Hepatocyte (in vitro differentiated cells): ENCODE measurements around the gene F8A1. TPM values are rescaled to one million over a fixed set of nuclear protein-coding genes. Genes with fewer than 3 reads are reported as not detected.
"Not testable (repeated sequence)": the region's sequence is repeated elsewhere in the genome, so short reads cannot be mapped to it uniquely, and the experiment has no call there.

Experiments
- DNase-seq: peaks from one replicate; pipeline ENCODE4 v3.0.0-alpha.2; 2016; ENCODE audit warnings: low spot score
- H2AFZ ChIP-seq: fragments of 200-600 bp; sonication (generic); 2 replicates; pipeline ENCODE4 v1.6.0; 2016; ENCODE audit warnings: antibody characterized with exemption, mild to moderate bottlenecking
- H3K27ac ChIP-seq: fragments of 200-600 bp; sonication (generic); 2 replicates; pipeline ENCODE4 v1.5.1; 2016; ENCODE audit warnings: mild to moderate bottlenecking
- H3K27me3 ChIP-seq: fragments of 200-600 bp; sonication (generic); 2 replicates; pipeline ENCODE4 v1.6.1; 2016
- H3K36me3 ChIP-seq: fragments of 200-600 bp; sonication (generic); replicated peaks from 2 replicates; pipeline ENCODE4 v1.5.1; 2016; ENCODE audit warnings: low read depth; ENCODE audit not compliant: insufficient read depth
- H3K4me1 ChIP-seq: fragments of 200-600 bp; sonication (generic); 2 replicates; pipeline ENCODE4 v1.5.1; 2016; ENCODE audit warnings: mild to moderate bottlenecking, moderate library complexity; ENCODE audit not compliant: insufficient read depth
- H3K4me2 ChIP-seq: fragments of 200-600 bp; sonication (generic); 2 replicates; pipeline ENCODE4 v1.6.0; 2016
- H3K4me3 ChIP-seq: fragments of 200-600 bp; sonication (generic); 2 replicates; pipeline ENCODE4 v1.5.1; 2016; ENCODE audit warnings: mild to moderate bottlenecking
- H3K79me2 ChIP-seq: fragments of 200-600 bp; sonication (generic); 2 replicates; pipeline ENCODE4 v1.6.0; 2017; ENCODE audit warnings: mild to moderate bottlenecking
- H3K9me2 ChIP-seq: fragments of 200-600 bp; sonication (generic); replicated peaks from 2 replicates; pipeline ENCODE4 v1.6.0; 2017; ENCODE audit warnings: mild to moderate bottlenecking; ENCODE audit not compliant: insufficient read depth
- H3K9me3 ChIP-seq: fragments of 200-600 bp; sonication (generic); 2 replicates; pipeline ENCODE4 v1.5.1; 2016; ENCODE audit warnings: low read depth, mild to moderate bottlenecking
- H4K20me1 ChIP-seq: fragments of 200-600 bp; sonication (generic); 2 replicates; pipeline ENCODE4 v1.6.0; 2016; ENCODE audit warnings: mild to moderate bottlenecking; ENCODE audit not compliant: insufficient read depth, poor library complexity, severe bottlenecking
- EZH2 ChIP-seq: fragments of 200-600 bp; sonication (generic); IDR thresholded peaks from 2 replicates; pipeline ENCODE4 v1.6.1; 2016; ENCODE audit warnings: antibody characterized with exemption, mild to moderate bottlenecking, borderline replicate concordance
- EZH2phosphoT487 ChIP-seq: fragments of 200-600 bp; sonication (generic); IDR thresholded peaks from one replicate; pipeline ENCODE4 v1.6.1; 2018; ENCODE audit warnings: antibody characterized with exemption, mild to moderate bottlenecking, low read depth, moderate library complexity; ENCODE audit not compliant: unreplicated experiment, severe bottlenecking
- WGBS: methylation state at CpG from one replicate; pipeline ENCODE4 v1.1.6; 2016; ENCODE audit warnings: low lambda C conversion rate; ENCODE audit errors: missing lambda C conversion rate; 5-methylcytosine and 5-hydroxymethylcytosine counted together
- polyA plus RNA-seq: library from polyadenylated mRNA; unstranded; fragments of >200 nt; fragmentation: Nextera tagmentation; extraction: Ambion mirVana; gene quantifications from 2 replicates; pipeline ENCODE4 v1.2.1, GENCODE V29; 2016
- total RNA-seq: library from RNA; depleted of rRNA; stranded (reverse); fragments of >200 nt; gene quantifications from 2 replicates; pipeline ENCODE4 v1.2.3, GENCODE V29; 2014
- TF ChIP-seq, protein P1 (sequence below): fragments of 200-600 bp; sonication (generic); IDR thresholded peaks from 2 replicates; pipeline ENCODE4 v1.5.1; 2016; ENCODE audit warnings: antibody characterized with exemption, mild to moderate bottlenecking; ENCODE audit not compliant: poor library complexity

F8A1 gene
- total RNA-seq = 6.4 and 7.7 TPM in 2 replicates
- polyA plus RNA-seq = 33.8 and 40.1 TPM in 2 replicates

DNA sequence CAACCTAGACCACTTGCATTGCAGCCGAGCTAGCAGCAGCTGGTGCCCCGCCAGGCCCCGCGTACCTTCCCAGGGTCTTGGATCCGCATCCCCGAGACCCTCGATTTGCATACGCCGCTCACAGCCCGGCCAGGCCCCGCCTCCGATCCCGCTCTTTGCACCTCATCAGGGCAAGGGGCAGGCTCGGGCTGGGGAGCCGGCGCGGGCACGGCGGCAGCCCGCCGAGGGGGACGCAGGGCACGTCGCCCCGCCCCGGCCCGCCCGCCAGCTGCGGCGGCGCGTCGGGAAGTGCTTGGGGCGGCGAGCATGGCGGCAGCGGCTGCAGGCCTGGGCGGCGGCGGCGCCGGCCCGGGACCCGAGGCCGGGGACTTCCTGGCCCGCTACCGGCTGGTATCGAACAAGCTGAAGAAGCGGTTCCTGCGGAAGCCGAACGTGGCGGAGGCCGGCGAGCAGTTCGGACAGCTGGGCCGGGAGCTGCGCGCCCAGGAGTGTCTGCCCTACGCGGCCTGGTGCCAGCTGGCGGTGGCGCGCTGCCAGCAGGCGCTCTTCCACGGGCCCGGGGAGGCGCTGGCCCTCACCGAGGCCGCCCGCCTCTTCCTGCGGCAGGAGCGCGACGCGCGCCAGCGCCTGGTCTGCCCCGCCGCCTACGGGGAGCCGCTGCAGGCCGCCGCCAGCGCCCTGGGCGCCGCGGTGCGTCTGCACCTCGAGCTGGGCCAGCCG, at the start of gene F8A1:
TSS of gene F8A1 (plus strand) at position 287 of the 720 bp plus-strand sequence. CDS start at position 307, 20 bp downstream.
- not testable (repeated sequence) for H3K79me2 ChIP-seq, H3K9me3 ChIP-seq, H3K27me3 ChIP-seq, H3K9me2 ChIP-seq, H2AFZ ChIP-seq, H3K4me3 ChIP-seq, H3K36me3 ChIP-seq, DNase-seq, H3K4me1 ChIP-seq, H3K4me2 ChIP-seq, H3K27ac ChIP-seq, H4K20me1 ChIP-seq
- no CpG with 5 or more reads among the region's 91 CpGs for WGBS

DNA sequence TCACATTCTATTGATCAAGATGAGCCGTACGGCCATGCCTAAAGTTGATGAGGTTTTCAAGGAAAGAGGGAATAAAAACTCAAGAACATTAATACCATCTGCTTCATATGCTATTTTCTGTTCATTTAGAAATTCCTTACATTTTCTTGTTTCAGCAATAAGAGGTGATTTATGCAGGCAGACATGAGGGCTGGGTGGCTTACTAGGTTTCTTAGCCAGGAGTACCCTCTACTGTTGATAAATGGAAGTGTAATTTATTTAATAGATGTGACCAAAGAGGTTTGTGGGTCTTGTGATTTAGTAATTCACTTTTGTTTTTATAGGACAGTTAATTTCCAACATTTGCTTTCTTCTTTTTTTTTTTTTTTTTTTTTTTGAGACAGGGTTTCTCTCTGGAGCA, 45.3 kb upstream of the F8A1 start:
- Histone ChIP-seq H3K4me3 (no peak overlapping the region), H3K4me2 (no peak overlapping the region), H3K27me3 (no peaks in the 10 kb centered on the region), H3K9me2 (no peaks in the 10 kb centered on the region), H3K4me1 (no peaks in the 10 kb centered on the region), H3K36me3 (no peaks in the 10 kb centered on the region), H2AFZ (no peak overlapping the region), H3K79me2 (no peaks in the 10 kb centered on the region), H4K20me1 (no peaks in the 10 kb centered on the region), H3K9me3 (no peaks in the 10 kb centered on the region), H3K27ac (no peak overlapping the region)
- TF ChIP-seq EZH2 (no peak), EZH2phosphoT487 (no peak)
- TF ChIP-seq, protein P1, sequence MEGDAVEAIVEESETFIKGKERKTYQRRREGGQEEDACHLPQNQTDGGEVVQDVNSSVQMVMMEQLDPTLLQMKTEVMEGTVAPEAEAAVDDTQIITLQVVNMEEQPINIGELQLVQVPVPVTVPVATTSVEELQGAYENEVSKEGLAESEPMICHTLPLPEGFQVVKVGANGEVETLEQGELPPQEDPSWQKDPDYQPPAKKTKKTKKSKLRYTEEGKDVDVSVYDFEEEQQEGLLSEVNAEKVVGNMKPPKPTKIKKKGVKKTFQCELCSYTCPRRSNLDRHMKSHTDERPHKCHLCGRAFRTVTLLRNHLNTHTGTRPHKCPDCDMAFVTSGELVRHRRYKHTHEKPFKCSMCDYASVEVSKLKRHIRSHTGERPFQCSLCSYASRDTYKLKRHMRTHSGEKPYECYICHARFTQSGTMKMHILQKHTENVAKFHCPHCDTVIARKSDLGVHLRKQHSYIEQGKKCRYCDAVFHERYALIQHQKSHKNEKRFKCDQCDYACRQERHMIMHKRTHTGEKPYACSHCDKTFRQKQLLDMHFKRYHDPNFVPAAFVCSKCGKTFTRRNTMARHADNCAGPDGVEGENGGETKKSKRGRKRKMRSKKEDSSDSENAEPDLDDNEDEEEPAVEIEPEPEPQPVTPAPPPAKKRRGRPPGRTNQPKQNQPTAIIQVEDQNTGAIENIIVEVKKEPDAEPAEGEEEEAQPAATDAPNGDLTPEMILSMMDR = peak; percentile 44
- 96% methylated on average over 2 of the region's 2 CpGs for WGBS
- peak; percentile 23 for DNase-seq

DNA sequence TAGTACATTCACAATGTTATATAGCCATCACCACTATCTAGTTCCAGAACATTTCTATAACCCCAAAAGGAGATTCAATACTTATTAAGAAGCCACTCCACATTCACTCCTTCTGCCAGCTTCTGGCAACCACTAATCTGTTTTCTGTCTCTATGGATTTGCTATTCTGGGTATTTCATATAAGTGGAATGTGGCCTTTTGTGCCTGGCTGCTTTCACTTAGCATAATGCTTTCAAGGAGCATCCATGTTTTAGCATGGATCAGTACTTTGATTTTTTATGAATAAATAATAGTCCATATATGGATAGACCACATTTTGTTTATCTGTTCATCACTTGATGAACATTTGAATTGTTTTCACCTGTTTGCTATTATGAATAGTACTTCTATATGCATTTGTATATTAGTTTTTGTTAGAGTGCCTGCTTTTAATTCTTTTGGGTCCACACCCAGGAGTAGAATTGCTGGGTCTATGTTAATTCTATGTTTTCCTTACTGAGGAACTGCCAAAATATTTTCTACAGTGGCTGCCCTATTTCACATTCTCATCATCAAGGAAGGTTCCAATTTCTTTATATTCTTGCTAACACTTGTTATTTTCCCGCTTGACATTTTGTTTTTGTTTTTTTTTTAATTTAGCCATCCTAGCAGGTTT, 35.1 kb upstream of the F8A1 start:
- Histone ChIP-seq H3K9me3 (no peaks in the 10 kb centered on the region), H4K20me1 (no peaks in the 10 kb centered on the region), H3K4me3 (no peak overlapping the region), H3K4me1 (no peaks in the 10 kb centered on the region), H3K79me2 (no peaks in the 10 kb centered on the region), H3K27ac (no peak overlapping the region), H3K27me3 (no peaks in the 10 kb centered on the region), H3K9me2 (no peaks in the 10 kb centered on the region), H3K4me2 (no peak overlapping the region), H2AFZ (no peak overlapping the region), H3K36me3 (no peaks in the 10 kb centered on the region)
- 65% methylated on average over 1 of the region's 1 CpG for WGBS
- no peak for TF ChIP-seq EZH2
- no peak for DNase-seq

DNA sequence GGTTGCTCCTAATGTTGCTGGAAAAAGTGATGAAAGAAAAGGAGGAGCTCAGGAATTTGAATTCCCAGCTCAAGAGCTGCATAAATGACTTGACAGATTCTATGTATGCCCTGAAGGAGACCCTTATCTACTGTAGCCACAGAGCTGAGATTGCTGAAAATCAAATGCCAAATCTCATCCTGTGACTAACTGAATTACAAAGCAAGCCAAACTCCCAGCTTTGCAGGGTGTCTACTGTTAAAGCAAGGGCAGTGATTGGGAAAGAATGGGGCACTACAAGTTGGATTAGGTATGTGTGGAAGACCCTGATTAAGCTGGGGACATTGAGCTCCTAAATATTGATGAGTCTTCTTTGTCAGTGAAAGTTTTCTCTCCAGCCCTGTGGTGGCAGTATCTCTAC, 30.9 kb upstream of the F8A1 start:
- Histone ChIP-seq H3K4me2 (no peak overlapping the region), H3K27me3 (no peaks in the 10 kb centered on the region), H3K4me1 (no peaks in the 10 kb centered on the region), H2AFZ (no peak overlapping the region), H3K9me3 (no peaks in the 10 kb centered on the region), H3K4me3 (no peak overlapping the region), H3K79me2 (no peaks in the 10 kb centered on the region), H4K20me1 (no peaks in the 10 kb centered on the region), H3K9me2 (no peaks in the 10 kb centered on the region), H3K27ac (no peak overlapping the region), H3K36me3 (no peaks in the 10 kb centered on the region)
- no peak for TF ChIP-seq EZH2phosphoT487
- no peak for TF ChIP-seq EZH2
- TF ChIP-seq, protein P1 = no peak
- no peak for DNase-seq

DNA sequence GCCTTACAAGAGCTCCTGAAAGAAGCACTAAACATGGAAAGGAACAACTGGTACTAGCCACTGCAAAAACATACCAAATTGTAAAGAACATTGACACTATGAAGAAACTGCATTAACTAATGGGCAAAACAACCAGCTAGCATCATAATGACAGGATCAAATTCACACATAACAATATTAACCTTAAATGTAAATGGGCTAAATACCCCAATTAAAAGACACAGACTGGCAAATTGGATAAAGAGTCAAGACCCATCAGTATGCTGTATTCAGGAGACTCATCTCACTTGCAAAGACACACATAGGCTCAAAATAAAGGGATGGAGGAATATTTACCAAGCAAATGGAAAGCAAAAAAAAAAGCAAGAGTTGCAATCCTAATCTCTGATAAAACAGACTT, 17.6 kb upstream of the F8A1 start:
- not testable (repeated sequence) for H3K79me2 ChIP-seq, H3K27me3 ChIP-seq, H2AFZ ChIP-seq, H3K4me2 ChIP-seq, H3K4me3 ChIP-seq, H3K4me1 ChIP-seq, H3K27ac ChIP-seq, DNase-seq, H3K9me3 ChIP-seq, H4K20me1 ChIP-seq, H3K36me3 ChIP-seq, H3K9me2 ChIP-seq
